HG03342 (cell line): Measurements from ENCODE around the gene CSPG4.
"Not testable (repeated sequence)": the region's sequence is repeated elsewhere in the genome, so short reads cannot be mapped to it uniquely, and the experiment has no call there.

ENCODE experiments used
- ATAC-seq: cut with Tn5 transposase; IDR thresholded peaks from one replicate; pipeline ENCODE4 v1.9.1; 2021; ENCODE audit warnings: mild to moderate bottlenecking, moderate library complexity; ENCODE audit not compliant: unreplicated experiment

The CSPG4 gene

GRCh38 chr15:75649848-75650247 lies 62.8 kb downstream of the CSPG4 start:
- ATAC-seq: no peak

DNA sequence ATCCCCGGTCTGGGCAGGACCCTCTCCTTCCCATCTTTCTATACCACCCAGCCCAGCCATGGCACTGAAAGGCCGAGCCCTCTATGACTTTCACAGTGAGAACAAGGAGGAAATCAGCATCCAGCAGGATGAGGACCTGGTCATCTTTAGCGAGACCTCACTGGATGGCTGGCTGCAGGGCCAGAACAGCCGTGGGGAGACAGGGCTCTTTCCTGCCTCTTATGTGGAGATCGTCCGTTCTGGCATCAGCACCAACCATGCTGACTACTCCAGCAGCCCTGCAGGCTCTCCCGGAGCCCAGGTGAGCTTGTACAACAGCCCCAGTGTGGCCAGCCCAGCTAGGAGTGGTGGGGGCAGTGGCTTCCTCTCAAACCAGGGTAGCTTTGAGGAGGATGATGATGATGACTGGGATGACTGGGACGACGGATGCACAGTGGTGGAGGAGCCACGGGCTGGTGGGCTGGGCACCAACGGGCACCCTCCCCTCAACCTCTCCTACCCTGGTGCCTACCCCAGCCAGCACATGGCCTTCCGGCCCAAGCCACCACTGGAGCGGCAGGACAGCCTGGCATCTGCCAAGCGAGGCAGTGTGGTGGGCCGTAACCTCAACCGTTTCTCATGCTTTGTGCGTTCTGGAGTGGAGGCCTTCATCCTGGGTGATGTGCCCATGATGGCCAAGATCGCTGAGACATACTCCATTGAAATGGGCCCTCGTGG lies 63.4 kb downstream of the CSPG4 start:
- no peak for ATAC-seq

DNA sequence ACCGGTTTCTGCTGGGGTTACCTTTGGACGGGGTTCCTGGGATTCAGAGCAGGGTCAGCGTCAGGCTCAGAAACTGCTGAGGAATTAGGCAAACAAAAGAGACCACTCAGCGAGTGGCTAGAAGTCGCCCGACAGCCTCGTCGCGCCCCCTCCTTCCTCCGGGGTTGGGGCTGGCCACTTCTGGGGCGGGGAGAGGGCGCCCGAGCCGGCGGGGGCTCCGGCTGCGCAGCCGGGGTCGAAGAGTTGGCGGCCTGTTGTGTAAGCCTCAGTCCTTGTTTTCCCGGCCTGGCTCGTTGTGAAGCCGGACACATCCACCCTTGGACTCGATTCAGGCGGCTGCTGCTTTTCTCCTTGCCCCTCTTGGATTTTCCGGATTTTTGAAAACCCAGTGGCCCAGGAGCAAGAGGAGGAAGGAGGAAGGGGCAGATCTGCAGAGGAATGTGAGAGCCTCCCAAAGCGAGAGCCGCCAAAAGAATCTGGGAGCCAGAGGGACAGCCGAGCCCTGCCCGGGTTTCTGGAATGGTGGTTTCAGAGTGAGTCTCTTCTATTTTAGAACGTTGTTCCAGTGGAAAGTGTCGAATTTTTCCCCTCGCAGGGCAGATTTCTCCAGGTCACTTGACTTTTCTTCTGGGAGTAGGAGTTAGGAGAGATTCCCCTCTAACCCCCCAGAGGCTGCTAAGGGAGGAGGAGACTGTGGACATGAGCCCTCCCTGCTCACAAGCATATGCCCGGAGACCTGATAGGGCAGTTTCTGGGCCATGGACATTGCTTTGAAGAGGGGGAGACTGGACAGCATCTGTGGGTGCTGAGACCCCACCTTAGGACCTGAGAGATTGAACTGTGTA lies 64.3 kb downstream of the CSPG4 start:
- no peak for ATAC-seq

- no peak for ATAC-seq
Observed at GRCh38 chr15:75647370-75648155, 65.1 kb downstream of the CSPG4 start, which contains the start of gene SNX33. Gene SNX33 (plus strand): TSS chr15:75647912. CDS start chr15:75649103, 1,191 bp downstream.

DNA sequence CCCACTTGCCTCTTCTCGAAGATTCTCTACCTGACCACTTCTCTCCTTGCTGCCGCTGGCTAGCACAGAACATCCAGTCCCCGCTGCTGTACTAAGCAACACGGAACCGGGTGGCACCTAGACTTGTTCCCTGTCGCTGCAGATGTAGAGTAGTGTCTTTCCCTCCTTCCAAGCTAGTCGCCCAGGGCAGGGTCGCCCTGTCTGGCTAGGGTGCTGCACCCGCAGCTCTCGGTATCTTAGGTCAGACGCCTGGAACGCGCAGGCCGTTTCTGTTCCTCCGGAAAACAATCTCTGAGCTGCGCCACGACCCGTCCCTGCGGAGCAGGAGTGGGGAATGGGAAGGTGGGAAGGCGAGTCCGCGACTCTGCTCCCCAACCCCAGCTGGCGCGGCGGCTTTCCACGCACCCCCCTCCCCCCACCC lies 65.7 kb downstream of the CSPG4 start:
- ATAC-seq: no peak

- ATAC-seq: no peak
Observed at GRCh38 chr15:75646112-75646943, 66.3 kb downstream of the CSPG4 start.

DNA sequence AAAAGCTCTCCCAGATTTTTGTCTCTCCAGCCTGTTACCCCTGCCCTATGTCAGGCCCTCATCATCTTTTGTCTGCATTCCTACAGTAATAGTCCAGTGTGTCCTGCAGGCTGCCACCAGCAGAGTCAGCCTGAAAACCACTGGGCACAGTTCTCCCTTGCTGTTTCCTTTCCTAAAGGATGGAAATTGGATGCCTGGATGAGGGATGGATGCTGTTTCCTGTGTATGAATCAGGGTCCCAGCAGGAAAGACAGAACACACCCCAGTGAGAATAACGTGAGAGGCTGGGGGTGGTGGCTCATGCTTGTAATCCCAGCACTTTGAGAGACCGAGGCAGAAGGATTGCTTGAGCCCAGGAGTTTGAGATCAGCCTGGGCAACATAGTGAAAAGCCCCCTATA lies 68.3 kb downstream of the CSPG4 start:
- ATAC-seq: no peak

GRCh38 chr15:75641603-75642002 lies 71.0 kb downstream of the CSPG4 start:
- ATAC-seq: no peak

DNA sequence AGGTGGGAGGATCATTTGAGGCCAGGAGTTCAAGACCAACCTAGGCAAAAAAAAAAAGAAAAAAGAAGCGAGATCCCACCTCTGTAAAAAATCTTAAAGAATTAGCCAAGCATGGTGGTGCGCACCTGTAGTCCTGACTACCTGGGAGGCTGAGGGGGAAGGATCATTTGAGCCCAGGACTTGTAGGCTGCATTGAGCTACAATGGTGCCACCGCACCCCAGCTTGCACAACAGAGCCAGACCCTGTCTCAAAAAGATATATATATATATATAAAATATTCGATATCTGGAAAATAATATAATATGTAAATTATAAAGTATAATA lies 71.5 kb downstream of the CSPG4 start:
- ATAC-seq: no peak

- peak; percentile 26 for ATAC-seq
Observed at GRCh38 chr15:75640483-75641178, 72.0 kb downstream of the CSPG4 start.

- peak; percentile 90 for ATAC-seq
Observed at GRCh38 chr15:75639709-75640482, 72.8 kb downstream of the CSPG4 start, which contains the start of gene IMP3. Gene IMP3 (minus strand): TSS chr15:75640224. CDS start chr15:75640168, 56 bp downstream.

DNA sequence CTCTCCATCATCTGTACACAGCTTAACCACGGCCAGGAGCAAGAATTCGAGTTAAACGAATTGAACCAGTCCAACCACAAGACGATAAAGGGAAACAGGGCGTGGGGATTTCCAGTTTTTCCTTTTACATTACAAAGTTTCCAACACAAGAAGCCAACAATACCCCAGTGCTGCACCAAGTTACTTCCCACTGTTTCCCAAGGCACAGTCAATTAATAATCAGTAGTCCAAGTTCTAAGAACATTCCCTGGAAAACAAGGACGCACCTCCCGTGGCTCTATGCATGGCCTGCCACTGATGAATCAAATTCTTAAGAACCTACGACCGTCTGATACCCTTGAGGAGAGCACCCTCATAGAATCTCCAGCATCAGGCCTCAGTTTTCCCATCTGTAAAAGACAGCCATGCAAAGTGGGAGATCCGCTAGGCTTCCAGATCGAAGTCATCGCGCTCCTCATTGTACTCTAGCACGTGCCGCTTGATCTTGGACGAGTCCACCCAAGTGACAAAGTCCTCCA lies 73.4 kb downstream of the CSPG4 start:
- no peak for ATAC-seq

DNA sequence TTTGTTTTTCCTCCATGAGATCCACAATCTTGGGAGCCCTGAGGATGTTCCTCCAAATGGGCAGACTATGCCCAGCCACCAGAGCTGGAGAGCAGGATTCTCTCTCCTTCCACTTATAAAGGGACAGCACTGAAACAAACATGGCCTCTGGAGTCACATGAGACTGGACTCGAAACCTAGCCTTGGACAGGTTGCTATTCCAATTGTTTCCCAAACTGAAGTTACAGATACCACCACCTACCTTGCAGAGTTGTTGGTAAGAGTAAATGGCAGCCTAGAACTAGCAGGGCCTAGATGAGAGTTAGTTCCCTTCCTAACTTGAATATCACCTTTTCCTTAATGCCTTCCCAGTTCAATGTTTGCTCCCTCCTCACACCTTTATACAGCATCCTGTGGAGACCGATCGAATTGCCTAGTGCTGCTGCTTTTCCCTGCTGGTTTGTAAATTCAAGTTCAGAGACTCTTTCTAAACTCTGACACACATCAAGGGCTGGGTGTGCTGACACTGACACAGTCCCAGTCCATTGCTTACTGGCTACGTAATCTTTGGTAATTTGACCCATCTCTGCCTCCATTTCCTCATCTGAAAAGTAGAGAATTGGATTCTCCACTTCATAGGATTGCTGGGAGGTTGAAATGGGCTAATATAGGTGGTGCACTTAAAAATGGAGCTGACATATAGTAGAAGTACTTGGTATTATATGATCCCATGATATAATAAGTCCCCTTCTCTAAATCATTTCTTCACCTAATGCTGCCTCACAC lies 75.2 kb downstream of the CSPG4 start:
- no peak for ATAC-seq

- no peak for ATAC-seq
Observed at GRCh38 chr15:75636026-75636425, 76.6 kb downstream of the CSPG4 start.

- not testable (repeated sequence) for ATAC-seq
Observed at GRCh38 chr15:75633922-75634321, 78.7 kb downstream of the CSPG4 start.

GRCh38 chr15:75631935-75632334 lies 80.7 kb downstream of the CSPG4 start:
- ATAC-seq: no peak

DNA sequence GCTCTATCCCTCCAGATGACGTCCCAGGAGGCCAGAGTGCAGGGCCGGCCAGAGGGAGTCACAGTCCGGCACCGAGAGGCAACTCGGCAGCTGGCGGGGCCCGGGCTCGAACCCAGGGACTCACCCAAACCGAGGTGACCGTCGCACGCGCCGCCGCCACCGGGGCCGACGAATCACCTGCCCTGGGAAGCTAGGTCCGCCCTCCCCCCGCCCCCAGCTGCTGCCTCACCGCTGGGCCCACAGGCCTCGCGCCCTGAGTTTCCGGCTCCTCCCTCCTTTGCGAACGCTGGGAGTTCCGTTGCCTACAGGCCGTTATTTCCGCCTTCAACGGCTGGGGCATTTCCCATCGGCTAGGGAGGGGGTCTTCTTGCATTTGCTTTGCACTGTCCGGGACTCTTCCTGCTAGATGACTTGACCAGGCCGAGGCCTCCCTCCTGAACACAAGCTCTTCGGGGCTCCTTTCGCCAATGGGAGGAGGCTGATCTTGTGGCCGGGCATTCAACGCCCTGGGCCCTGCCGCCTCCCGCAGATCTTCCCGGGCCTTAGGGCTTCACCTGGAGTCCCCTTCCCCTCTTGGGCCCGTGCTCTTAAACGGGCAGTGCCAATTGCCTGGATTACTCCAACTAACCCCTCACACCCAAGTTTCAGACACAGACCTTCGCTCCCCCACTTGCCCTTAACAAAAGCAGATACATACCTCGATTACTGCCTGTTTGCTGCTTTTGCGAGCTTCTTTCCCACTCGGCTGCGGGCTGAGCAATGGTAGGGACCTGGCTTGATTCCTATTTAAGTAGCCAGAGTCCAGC lies 86.9 kb downstream of the CSPG4 start, which contains the start of gene SNUPN:
Gene SNUPN (minus strand): TSS at position 184 of the 806 bp plus-strand sequence. CDS start 4,674 bp downstream, outside the sequence.
- peak; percentile 72 for ATAC-seq
